Measurements from ENCODE around the gene RECQL. TPM values are rescaled to one million over a fixed set of nuclear protein-coding genes. Genes with fewer than 3 reads are reported as not detected.
A peak's percentile ranks its signal among the peaks of the same experiment; 100 is the strongest.

RECQL gene
- total RNA-seq, 1 donor from 2014 or later = 50.4 TPM

GRCh38 chr12:21438643-21439042, 62.8 kb downstream of the RECQL start:
- Mint-ChIP-seq H3K9me3 (no peaks in the 10 kb centered on the region), H3K4me3 (peak overlapping the region; percentile 93), H3K27ac (peak overlapping the region; percentile 82), H3K36me3 (no peaks in the 10 kb centered on the region), H3K4me1 (peaks cover 6% of the 10 kb centered on the region), H3K27me3 (ENCODE audit: insufficient read depth, low read depth) (peaks cover 2% of the 10 kb centered on the region)
- Histone ChIP-seq H3K36me3 (no peaks in the 10 kb centered on the region), H3K9me3 (ENCODE audit: low read depth) (no peaks in the 10 kb centered on the region), H3K4me3 (peak overlapping the region; percentile 72), H3K4me1 (no peaks in the 10 kb centered on the region), H3K27me3 (peaks cover 23% of the 10 kb centered on the region), H2AFZ (replicated peaks) (peak overlapping the region; percentile 32), H3K9ac (no peak overlapping the region), H3K4me2 (peak overlapping the region; percentile 75), H3F3A (ENCODE audit: low read depth) (peaks cover 19% of the 10 kb centered on the region), H3K27ac (no peak overlapping the region), H4K20me1 (ENCODE audit: low read depth) (no peaks in the 10 kb centered on the region), H3K79me2 (ENCODE audit: low read depth) (no peaks in the 10 kb centered on the region)
- no peak for DNase-seq (ENCODE audit: low spot score)
- TF ChIP-seq EZH2phosphoT487 (IDR thresholded peaks at IDR 0.05) (no peak), EZH2 (IDR thresholded peaks at IDR 0.05) (no peak)
- TF ChIP-seq, protein P1, sequence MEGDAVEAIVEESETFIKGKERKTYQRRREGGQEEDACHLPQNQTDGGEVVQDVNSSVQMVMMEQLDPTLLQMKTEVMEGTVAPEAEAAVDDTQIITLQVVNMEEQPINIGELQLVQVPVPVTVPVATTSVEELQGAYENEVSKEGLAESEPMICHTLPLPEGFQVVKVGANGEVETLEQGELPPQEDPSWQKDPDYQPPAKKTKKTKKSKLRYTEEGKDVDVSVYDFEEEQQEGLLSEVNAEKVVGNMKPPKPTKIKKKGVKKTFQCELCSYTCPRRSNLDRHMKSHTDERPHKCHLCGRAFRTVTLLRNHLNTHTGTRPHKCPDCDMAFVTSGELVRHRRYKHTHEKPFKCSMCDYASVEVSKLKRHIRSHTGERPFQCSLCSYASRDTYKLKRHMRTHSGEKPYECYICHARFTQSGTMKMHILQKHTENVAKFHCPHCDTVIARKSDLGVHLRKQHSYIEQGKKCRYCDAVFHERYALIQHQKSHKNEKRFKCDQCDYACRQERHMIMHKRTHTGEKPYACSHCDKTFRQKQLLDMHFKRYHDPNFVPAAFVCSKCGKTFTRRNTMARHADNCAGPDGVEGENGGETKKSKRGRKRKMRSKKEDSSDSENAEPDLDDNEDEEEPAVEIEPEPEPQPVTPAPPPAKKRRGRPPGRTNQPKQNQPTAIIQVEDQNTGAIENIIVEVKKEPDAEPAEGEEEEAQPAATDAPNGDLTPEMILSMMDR (IDR thresholded peaks at IDR 0.05) = no peak

DNA sequence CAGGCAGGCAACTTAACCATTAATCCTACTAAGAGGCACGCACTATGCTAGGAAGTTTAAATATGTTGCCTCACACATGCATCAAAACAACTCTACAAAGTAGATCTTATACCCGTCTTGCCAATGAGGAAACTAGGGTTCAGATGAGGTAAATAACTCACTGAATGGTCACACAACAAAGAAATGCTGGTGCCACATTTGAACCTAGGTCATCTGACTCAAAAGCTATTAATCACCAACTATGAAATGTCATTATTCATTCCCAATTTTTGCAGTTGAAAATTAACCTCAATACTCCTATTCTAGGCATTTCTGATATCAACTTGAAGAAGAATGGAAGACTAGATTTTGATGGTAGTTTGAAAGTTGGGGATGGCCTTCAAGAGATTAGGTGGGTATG, 66.7 kb downstream of the RECQL start:
- Mint-ChIP-seq H3K27me3 (ENCODE audit: insufficient read depth, low read depth) (no peaks in the 10 kb centered on the region), H3K36me3 (no peaks in the 10 kb centered on the region), H3K4me1 (peaks cover 12% of the 10 kb centered on the region), H3K27ac (no peak overlapping the region), H3K4me3 (no peak overlapping the region), H3K9me3 (no peaks in the 10 kb centered on the region)
- H3K27me3 ChIP-seq = peaks cover 29% of the 10 kb centered on the region
- H3F3A ChIP-seq (ENCODE audit: low read depth) = peaks cover 19% of the 10 kb centered on the region
- H4K20me1 ChIP-seq (ENCODE audit: low read depth) = no peaks in the 10 kb centered on the region
- H3K79me2 ChIP-seq (ENCODE audit: low read depth) = no peaks in the 10 kb centered on the region
- no peaks in the 10 kb centered on the region for H3K9me3 ChIP-seq (ENCODE audit: low read depth)
- no peak overlapping the region for H3K27ac ChIP-seq
- no peak overlapping the region for H3K4me2 ChIP-seq
- no peak overlapping the region for H3K9ac ChIP-seq
- H3K4me3 ChIP-seq = no peak overlapping the region
- no peaks in the 10 kb centered on the region for H3K36me3 ChIP-seq
- DNase-seq (ENCODE audit: low spot score) = no peak
- H3K4me1 ChIP-seq = peaks cover 3% of the 10 kb centered on the region
- TF ChIP-seq, protein P1 (IDR thresholded peaks at IDR 0.05) = no peak
- no peak for TF ChIP-seq EZH2phosphoT487 (IDR thresholded peaks at IDR 0.05)
- H2AFZ ChIP-seq (replicated peaks) = no peak overlapping the region

DNA sequence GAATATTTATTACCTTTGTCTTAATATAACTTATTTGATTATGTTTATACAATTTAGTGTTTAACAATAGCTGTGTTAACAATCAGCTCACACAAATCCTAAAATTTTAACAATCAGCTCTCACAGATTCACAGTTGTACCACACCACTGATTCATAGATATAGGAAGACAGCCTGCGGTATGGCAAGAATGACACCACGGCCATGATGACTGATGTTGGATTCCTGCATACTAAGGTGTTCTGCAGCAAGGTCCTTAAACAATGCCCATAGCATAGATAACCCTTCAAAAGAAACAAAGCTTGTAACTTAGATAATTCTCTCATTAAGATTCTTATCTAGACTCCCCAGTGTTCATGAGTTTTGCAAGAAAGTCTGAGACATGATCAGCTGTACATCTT, 67.9 kb downstream of the RECQL start:
- Histone ChIP-seq H3K27me3 (peaks cover 29% of the 10 kb centered on the region), H3K4me1 (peaks cover 5% of the 10 kb centered on the region), H3K4me2 (no peak overlapping the region), H4K20me1 (ENCODE audit: low read depth) (no peaks in the 10 kb centered on the region), H2AFZ (replicated peaks) (no peak overlapping the region), H3K9me3 (ENCODE audit: low read depth) (no peaks in the 10 kb centered on the region), H3K36me3 (no peaks in the 10 kb centered on the region), H3K4me3 (no peak overlapping the region), H3K9ac (no peak overlapping the region), H3F3A (ENCODE audit: low read depth) (peaks cover 14% of the 10 kb centered on the region), H3K79me2 (ENCODE audit: low read depth) (no peaks in the 10 kb centered on the region), H3K27ac (no peak overlapping the region)
- DNase-seq (ENCODE audit: low spot score) = no peak
- H3K27me3 Mint-ChIP-seq (ENCODE audit: insufficient read depth, low read depth) = no peaks in the 10 kb centered on the region
- no peaks in the 10 kb centered on the region for H3K36me3 Mint-ChIP-seq
- peaks cover 10% of the 10 kb centered on the region for H3K4me1 Mint-ChIP-seq
- no peak overlapping the region for H3K27ac Mint-ChIP-seq
- H3K9me3 Mint-ChIP-seq = no peaks in the 10 kb centered on the region
- TF ChIP-seq, protein P1 (IDR thresholded peaks at IDR 0.05) = no peak
- TF ChIP-seq EZH2phosphoT487 (IDR thresholded peaks at IDR 0.05) = no peak
- no peak for TF ChIP-seq EZH2 (IDR thresholded peaks at IDR 0.05)
- H3K4me3 Mint-ChIP-seq = no peak overlapping the region

Measured in neural progenitor cell (in vitro differentiated cells).